ENCODE results near the gene AKAP6.

The AKAP6 gene

DNA sequence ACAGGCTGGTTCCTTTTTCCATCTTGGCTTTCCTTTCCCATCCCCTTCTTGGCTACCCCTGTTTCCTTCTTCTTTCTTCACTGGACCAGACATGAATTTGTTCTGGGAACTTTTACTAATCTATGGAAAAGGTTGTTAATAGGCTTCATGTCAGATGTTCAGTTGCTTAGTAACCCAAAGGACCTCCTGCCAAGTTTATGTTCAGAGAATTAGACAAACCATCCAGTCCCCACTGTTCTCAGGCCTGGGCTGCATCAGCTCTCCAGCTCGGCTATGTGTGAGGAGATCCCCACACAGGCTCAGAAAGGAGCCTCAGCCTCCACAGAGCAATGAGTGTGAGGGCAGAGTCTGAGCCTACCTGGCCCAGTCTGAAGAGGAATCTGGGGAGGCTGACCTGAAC, 78.0 kb downstream of the AKAP6 start:
- no peak for DNase-seq (ENCODE audit: low spot score)

DNA sequence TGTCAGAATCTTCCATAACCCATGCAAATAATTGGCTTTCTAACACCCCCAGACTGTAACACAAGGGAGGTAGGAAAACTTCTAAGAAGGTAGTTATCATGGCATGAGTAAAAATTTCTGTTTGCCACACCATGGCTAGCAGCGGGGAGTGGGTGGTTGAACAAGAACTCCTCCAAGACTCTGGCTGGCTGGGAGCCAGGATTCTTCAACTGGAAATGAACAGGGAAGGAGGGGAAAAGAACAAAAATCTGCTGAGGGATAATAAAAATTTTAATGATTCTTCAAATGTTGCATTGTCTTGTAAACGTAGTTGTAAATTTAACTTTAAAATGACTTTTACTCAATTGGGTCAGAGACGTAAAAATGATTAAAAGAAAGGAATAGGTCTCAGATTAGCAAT, 78.9 kb downstream of the AKAP6 start:
- DNase-seq (ENCODE audit: low spot score) = no peak

DNA sequence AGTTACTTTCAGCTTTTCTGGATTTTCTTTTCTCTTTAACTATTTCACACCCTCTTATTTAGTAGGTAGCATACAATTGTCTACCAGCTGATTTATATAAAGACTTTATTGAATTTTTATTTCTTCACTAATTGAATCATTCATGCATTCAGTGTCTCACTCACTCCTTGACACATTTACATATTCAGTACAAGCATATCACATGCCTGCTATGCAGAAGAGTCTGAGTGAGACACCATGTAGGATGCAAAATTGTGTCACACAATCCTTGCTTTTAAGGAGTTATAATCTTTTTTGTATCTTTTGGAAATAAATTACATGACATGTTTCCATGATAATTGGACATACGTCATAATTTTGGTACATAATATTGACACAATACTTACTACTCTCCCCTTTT, 83.0 kb downstream of the AKAP6 start:
- no peak for DNase-seq (ENCODE audit: low spot score)

DNA sequence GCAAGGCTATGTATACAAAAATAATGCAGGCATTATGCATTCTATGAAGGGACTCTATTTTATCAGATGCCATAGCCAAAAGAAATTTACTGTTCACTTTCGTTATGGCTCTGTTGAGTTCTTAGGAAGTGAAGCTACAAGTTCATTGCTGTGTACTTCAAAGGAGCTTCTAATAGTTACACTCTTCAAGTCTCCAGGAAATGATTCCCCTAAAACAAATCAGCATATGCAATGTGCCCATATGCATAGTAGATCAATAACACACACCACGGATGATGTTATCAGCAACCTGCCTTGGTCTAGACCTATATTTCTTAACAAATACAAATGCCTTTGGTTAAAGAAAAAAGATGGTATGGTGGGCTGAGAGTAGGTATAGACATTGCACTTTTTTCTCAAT, 83.4 kb downstream of the AKAP6 start:
- no peak for DNase-seq (ENCODE audit: low spot score)

DNA sequence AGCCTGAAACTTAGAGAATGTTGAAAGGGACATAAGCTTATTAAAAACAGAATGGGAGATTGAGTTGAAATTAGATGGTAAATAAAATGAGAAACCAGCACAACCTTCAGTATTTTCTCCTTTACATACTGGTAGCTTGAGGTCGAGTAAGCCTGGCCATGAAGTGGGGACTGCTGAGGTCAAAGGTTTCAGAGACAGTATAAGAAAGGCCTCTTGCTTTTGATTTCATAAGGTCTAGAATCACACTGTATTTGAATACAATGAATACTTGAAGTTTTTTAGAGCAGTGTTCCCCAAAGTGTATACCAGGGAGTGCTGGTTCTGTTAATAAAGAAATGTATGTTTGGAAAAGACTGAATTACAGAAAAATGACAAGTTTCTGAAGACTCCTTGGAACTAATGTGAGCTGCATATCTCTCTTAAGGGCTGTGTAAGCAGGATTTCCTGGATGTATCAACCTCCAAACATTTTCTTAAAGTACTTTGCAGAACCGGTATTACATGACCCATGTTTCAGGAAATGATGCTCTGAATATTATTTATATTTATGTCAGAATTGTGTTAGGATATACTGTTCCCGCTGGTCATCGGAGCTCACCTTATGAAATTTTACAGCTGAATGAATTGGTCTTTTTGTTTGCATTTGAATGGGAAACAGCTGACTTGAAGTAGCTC, 85.0 kb downstream of the AKAP6 start:
- DNase-seq (ENCODE audit: low spot score) = no peak

DNA sequence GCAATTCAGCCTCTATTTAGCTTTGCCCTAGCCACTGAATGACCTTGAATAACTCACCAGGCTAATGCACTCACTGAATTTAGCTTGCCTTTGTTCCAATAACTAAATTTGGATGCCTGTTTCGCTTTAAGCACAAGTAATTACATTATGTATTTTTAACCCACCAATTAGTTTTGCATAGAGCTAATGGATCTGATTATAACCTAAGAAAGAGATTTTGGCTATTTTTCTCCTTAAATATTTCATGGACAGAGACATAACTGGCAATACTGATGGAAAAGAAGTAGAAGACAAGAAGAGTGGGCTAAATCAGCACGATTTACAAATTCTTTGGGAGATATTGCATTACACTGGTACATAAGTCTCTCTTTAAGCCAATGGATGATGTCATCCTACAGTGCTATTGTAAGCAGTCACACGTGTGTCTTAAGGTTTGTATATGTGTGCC, 85.7 kb downstream of the AKAP6 start:
- DNase-seq (ENCODE audit: low spot score) = no peak

DNA sequence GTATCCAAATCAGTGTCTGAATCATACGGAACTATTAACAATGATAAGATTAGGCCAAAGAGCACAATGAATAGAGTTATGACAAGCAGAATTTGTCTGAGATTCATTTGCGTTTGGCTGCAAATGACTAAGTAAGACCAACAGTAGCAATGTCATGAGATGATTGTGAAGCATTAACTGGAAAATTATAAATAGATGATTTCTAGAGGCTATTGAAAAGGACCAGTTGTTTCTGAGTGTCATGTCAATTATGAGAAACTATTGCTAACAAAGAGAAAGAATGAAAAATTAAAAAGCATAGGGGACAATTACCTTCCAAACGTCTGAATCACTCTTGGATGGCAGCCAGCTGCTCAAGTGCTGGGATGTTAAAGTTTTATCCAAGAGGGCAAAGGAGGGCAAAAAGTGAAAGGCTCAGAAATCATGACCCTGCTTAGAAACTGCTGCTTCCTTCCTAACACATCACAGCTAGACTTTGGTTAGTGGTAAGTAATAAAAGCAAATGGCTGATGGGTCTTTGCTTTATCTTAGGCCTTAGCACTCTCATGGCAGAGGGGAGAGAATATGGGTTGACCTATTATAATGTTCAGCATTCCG, 89.0 kb downstream of the AKAP6 start:
- no peak for DNase-seq (ENCODE audit: low spot score)

DNA sequence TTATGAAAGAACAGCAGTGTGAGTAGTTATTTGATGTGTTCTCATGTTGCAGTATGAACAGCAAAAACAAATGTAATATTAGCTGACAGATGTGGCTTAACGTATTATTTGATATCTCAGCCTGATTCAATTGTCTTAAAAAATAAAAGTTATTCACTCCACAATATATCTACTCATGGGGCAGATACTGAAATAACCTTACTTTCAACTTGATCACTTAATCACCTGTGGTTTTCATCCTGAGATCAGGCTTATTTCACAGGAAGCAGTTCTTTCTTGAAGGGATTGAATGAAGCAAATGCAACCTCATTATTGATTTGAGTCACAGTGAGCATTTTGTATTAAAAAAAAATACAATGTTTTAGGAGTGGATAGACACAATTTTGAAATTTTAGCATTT, 90.3 kb downstream of the AKAP6 start:
- DNase-seq (ENCODE audit: low spot score) = no peak

DNA sequence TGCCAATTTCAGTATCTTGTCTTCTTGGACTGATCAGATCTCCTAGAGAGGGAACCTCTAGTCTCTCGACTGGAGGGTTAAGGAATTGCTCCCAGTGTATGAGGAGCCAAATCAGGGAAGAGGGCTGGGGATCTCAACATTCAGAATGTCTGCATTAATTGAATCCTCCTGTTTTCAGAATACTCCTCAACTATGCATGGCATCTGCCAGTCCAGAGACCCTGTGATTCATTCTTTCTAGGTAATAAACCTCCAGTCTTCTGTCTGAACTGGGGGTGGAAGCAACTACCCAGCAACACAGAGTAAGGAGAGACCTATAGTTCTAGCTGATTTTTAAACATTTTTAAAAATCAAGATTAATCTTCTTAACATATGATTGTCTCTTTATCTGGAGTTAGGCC, 92.7 kb downstream of the AKAP6 start:
- DNase-seq (ENCODE audit: low spot score) = no peak

DNA sequence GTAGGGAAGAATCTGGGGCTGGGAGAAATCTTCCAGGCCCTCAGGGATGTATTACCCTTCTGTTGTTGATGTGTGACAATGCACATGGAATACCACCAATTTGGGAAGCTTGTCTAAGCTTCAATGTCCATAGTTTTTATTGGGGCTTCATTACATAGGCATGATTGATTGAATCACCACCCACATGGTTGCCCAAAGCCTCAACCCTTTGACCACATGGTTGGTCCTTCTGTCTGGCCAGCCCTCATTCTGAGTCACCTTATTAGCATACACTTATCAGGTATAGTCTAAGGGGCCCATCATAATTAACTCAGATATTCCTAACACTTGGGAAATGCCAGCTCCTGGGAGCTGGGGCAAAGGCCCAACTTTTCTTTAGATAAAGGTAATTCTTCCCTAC, 93.3 kb downstream of the AKAP6 start:
- no peak for DNase-seq (ENCODE audit: low spot score)

DNA sequence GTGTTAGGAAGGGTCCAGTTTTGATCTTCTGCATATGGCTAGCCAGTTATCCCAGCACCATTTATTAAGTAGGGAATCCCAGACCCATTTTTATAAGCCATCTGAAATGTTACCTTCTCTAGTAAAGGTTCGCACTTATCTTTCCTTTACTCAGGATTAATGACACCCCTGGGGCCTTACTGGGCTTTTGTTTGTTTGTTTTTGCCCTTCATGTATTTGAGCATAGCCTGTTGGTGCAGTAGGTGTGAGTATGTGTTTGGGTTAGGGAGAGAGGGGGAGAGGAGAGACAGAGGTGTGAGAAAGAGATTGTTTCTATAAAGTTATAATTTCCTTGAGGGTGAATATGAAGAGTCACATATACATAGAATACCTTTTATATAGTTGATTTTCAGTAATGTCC, 96.9 kb downstream of the AKAP6 start:
- DNase-seq (ENCODE audit: low spot score) = no peak

DNA sequence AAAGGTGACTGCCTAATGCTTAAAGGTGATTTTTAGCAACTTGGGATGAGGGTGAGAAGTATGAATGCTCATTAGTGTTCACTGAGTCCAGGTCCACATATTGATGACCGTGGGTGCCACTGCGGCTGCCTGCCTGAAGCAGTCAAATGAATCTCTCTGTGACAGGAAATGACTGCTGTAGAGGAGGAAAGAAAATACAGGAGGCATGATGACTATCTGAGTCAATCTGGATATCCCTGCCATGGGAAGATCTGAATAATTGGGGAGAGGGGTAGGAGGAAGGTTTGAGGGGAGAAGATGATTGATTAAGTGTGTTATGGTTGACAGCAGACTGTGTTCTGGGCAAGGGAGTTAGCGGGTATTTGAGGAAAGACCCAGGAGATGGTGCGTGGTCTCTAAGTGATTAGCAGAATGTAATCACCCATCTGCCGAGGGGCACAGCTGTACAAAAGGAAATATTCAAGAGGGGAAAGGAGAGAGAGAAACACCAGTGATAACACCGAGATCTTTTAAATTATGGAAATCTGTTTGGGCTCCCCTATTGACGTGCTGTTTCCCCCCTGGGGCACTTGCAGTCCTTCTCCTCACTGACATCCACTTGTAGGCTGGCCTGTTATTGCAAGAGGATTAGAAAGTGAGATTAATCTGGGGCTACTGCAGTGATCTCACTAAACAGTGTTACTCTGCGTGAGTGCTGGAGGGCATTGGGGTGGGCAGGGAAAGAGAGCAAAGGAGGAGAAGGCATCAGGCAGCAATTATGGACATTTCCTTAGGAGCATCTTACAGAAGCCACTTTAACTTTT, 97.7 kb downstream of the AKAP6 start:
- no peak for DNase-seq (ENCODE audit: low spot score)

DNA sequence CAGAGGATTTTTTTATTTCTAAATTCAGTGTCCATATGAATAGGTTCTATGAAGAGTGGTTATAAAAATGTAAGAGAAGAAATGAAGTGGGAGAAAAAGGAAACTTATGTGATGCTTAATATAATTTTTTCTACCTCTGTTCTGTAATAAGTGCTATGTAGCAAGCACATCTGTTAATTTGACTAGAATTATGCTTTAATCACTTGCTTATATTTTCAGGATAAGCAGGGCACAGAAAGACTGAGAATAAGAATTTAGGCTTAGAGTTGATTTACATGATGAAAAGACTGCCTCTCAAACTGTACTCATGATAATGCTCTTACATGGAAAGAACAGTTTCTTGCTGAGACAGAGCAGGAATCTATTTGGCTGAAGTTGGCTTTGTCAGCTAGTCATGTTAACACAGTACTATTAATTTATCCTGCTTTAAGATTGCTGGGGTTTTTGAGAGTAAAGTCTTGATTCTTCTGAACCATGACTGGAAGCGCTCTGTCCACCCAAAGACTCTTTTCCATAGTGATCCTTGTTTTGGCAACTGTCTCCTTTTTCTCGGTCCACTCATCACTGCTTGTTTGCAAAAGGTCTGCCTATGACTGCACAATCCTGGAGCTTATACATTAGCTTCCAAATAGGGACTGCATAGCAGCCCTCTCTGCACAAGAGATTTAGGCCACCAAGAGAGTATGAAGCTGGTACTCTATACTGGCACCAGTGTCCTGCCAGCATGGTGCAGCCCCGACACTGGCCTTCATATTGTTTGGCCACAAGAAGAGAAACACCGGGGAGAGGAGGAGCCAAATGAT, 98.8 kb downstream of the AKAP6 start:
- DNase-seq (ENCODE audit: low spot score) = no peak

DNA sequence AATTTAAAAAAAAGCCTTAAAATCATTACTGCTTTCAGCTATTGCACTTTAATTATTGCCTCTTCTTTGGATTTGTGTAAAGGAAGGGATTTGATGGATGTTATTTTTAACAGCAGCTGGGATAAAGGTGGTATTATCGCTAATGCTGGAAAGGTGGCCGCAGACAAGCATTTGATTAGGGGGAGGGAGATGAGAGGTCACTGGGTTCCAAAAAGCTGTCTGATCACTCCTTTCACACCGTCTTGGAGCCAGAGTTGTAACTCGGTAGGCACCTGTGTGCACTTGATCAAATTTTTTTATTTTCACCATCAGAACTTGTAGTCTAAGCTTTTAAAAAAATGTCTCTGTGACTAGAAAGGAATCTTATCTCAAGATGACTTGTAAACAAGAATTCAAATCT, 99.8 kb downstream of the AKAP6 start:
- DNase-seq (ENCODE audit: low spot score) = no peak

DNA sequence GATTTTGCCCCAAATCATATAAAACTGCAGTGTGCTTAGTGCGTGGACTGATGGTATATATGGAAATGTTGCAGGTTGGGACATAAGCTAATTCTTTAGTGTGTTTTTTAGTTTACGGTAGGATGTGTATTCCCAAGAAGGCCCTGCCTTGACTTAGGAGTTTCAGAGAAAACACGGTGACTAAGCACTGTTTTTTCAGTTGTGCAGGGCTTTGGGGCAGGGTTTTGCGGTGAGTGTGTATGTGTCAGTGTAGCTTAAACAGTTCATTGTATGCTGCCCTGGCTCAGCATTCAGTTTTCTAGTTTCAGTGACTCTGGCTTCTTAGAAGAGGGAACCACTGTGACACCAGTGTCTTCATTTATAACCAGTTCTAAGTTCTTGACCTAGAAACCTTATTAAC, 101.2 kb downstream of the AKAP6 start:
- DNase-seq (ENCODE audit: low spot score) = no peak

DNA sequence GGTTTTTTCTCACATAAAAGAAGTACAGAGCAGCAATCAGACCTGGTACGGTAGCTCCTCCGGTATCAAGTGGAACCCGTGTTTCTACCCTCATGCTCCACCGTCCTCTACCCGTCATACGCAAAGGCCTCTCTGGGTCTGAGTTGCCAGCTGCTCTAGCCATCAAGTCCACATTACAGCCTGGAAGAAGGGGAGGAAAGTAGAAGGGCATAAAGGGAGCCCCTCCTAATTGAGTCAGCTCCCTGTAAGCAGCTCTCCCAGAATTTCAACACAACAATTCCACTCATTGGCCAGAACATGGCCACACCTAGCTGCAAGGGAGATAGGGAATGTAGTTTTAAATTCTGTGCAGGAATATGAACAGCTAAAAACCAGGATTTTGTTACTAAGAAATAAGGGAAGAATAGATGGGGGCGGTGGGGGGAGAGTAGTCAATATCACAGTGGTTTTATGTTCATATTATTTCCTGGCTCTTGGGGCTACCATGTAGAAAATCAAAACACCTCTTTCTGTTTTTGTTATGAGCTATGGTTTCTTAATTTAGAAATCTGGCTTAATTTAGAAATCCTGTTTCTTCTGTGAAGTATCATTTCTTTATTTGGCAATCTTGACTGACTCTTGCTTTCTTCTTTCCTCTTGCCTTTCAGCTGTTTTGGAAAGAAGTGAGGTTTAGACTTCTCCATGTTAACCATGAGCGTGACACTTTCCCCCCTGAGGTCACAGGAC, 103.9 kb downstream of the AKAP6 start:
- DNase-seq (ENCODE audit: low spot score) = no peak

DNA sequence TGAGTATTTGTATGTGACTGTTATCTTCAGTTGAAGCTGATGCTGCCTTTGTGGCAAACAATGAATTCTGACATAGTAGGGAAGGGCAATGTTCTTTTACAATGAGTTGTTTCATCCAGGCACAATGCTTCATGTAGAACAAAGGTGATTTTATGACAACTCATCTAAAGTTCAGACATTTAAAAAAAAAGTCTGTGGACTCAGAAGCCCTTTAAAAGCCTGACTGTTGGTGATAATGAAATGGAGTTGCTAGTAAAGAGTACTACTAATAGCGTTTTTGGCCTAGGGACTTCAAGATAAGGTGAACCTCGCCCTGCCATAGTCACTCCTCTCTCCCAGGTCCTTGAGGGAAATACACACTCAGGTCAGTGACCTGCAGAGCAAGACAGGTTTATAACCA, 105.1 kb downstream of the AKAP6 start:
- no peak for DNase-seq (ENCODE audit: low spot score)

DNA sequence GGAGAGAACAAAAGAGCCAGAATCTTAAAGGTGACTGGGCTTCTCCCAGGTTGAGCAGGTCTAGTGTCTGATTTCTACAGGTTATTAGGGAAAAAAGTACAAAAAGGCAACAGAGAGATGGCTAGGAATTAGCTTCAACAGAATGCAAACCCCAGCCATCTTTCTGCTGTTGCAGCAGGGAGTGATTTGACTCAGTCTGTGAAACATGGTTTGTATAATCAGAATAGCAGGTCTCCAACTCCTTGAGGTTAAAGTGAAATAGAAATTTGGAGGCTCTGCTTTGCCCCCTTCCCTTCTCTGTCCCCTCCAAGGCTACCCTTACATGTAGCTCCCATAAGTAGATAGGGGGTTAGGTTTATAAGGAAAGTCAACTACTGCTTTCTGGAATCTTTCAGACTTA, 105.8 kb downstream of the AKAP6 start:
- no peak for DNase-seq (ENCODE audit: low spot score)

DNA sequence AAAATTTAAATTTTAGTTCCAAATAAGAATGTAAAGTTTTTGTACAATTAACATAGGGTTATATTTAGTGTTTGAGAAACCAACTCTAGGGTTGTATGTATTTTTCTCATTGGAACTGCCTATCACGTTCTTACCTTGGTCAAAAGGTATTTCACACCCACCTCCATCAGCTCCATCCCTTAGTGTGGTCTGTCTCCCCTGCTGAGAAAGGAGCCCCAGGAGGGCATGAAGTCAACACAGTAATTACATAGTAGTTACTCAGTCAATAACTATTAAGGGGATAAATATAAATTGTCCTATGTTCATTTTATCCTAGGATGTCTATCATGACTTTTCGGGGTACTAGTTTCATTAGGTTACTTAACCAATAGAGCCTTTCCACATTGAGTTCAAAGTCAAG, 106.3 kb downstream of the AKAP6 start:
- DNase-seq (ENCODE audit: low spot score) = no peak

DNA sequence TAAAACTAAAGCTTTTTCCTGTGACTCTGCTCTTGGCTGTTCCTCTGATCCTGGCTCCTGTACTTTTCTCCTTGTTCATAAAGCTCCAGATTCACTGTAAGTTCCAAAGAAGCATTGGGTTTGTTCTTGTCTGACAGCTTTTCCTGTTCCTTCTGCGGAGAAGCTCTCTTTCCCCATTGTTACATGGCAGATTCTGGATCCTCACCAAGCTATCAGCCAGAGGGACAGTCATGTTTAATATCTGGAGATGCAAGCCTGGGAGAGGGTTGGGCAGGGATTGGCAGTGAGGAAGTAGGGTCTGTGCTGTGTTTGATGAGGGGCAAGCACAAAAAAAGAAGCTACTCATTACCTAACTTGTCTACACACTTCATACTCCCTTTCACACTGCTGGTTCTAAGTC, 107.9 kb downstream of the AKAP6 start:
- DNase-seq (ENCODE audit: low spot score) = no peak

DNA sequence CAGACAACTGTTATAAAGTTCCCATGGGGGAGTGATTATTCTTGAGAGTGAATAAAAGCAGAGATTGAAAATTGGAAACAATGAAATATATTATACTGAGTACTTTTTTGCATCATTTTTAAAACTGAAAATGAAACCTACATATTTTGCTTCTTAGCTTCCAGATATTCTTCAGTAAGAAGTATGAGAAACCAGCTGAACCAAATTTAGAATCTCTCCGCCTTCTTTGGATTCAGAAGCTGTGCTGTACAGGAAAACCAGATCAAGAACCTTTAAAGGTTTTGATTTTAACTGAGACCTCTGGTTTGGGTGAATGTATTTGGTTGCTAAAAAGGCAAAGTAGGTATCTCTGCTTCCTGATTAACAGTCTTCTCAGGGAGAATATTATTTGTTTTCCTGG, 109.4 kb downstream of the AKAP6 start:
- DNase-seq (ENCODE audit: low spot score) = no peak
